ENCODE measurements around the gene FRAT1. TPM values are rescaled to one million over a fixed set of nuclear protein-coding genes. Genes with fewer than 3 reads are reported as not detected.

Gene FRAT1
- total and polyA plus RNA-seq, 2 of the 13 experiments (the other 11 are each of a cell fraction or from before 2014, with no cell fraction given): 1.7 to 2.3 TPM

- peak; percentile 90 for TF ChIP-seq CREM (IDR thresholded peaks at IDR 0.05)
- no peak for TF ChIP-seq CREM (CRISPR knock-in tag; IDR thresholded peaks at IDR 0.05)
- peak; percentile 56 for TF ChIP-seq GABPA (IDR thresholded peaks at IDR 0.05; ENCODE audit: low read depth, low read length)
- TF ChIP-seq GABPA (CRISPR knock-in tag; IDR thresholded peaks at IDR 0.05; ENCODE audit: low read depth): peak; percentile 42; the same call in 1 of the 2 replicates
- TF ChIP-seq REXO4 (CRISPR knock-in tag; IDR thresholded peaks at IDR 0.05; ENCODE audit: borderline replicate concordance): no peak
- no peak for TF ChIP-seq ZBTB21 (CRISPR knock-in tag; IDR thresholded peaks at IDR 0.05)
- TF ChIP-seq KDM2A (CRISPR knock-in tag; IDR thresholded peaks at IDR 0.05; ENCODE audit: borderline replicate concordance, low read depth): no peak
- no peak for TF ChIP-seq ETS1 (CRISPR knock-in tag; IDR thresholded peaks at IDR 0.05)
- no peak for TF ChIP-seq ZC3H4 (CRISPR knock-in tag; IDR thresholded peaks at IDR 0.05; ENCODE audit: borderline replicate concordance)
- no peak for TF ChIP-seq ZNF550 (CRISPR knock-in tag; IDR thresholded peaks at IDR 0.05; ENCODE audit: borderline replicate concordance)
- TF ChIP-seq ZNF234 (CRISPR knock-in tag; conservative IDR thresholded peaks at IDR 0.05): 0 out of 2 replicates have a peak, but pooled peaks have one; percentile 61
- no peak; the same call in 1 of the 2 replicates for TF ChIP-seq ZNF142 (CRISPR knock-in tag; IDR thresholded peaks at IDR 0.05)
- TF ChIP-seq MAFF (IDR thresholded peaks at IDR 0.05; ENCODE audit: low read depth, low read length): no peak
- TF ChIP-seq ZNF367 (CRISPR knock-in tag; IDR thresholded peaks at IDR 0.05; ENCODE audit: borderline replicate concordance): no peak
- no peak for TF ChIP-seq ZNF660 (CRISPR knock-in tag; IDR thresholded peaks at IDR 0.05; ENCODE audit: borderline replicate concordance, low read depth)
- peak; percentile 26; the same call in 1 of the 2 replicates for TF ChIP-seq ZNF451 (CRISPR knock-in tag; IDR thresholded peaks at IDR 0.05)
- no peak; the same call in 1 of the 2 replicates for TF ChIP-seq ZNF563 (CRISPR knock-in tag; IDR thresholded peaks at IDR 0.05)
- no peak for TF ChIP-seq ZNF160 (CRISPR knock-in tag; IDR thresholded peaks at IDR 0.05)
- TF ChIP-seq NRL (CRISPR knock-in tag; IDR thresholded peaks at IDR 0.05; ENCODE audit: borderline replicate concordance): 0 out of 2 replicates have a peak, but pooled peaks have one; percentile 19
- peak; percentile 60 for TF ChIP-seq HDAC1 (CRISPR knock-in tag; IDR thresholded peaks at IDR 0.05)
- peak; percentile 94 for TF ChIP-seq ZNF263 (CRISPR knock-in tag; IDR thresholded peaks at IDR 0.05)
Observed at GRCh38 chr10:97318772-97319651, at the start of gene FRAT1 (continued).

Measured in HepG2 (cell line).